ENCODE results near the gene PRKCH.

PRKCH gene

GRCh38 chr14:61394542-61394941 lies 73.2 kb downstream of the PRKCH start:
- no peak for TF ChIP-seq REST (IDR thresholded peaks at IDR 0.05; ENCODE audit: insufficient read depth in 1 of 2, low read depth in 2 of 2, low read length in 2 of 2)

DNA sequence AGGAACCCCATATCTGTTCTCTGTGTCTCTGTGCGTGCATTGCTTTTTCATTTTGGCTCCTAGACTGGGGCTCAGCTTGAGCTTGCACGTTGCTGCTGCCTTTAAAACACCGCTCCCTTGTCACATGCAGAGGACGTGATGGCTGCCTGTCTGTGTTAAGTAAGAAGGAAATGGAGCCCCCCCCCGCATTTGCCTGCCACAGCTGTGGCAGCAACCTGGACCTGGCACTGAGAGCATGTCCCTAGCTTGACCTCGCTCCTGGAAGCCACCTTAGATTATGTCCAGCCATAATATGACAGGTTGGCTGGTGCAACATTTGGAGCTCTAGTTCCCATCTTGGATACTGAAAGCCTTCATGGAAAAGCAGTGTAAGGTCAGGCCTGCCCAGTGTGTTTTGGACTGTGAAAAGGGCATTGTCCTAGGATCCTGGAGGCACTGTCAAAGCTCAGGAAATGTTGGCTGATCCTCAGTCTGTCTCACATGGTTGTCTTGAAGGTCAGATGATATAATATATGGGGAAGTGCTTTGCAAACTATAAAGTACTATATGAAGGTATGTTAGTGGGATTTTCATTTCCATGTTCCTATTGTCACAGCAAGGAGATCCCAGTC lies 73.8 kb downstream of the PRKCH start:
- TF ChIP-seq SIN3A (IDR thresholded peaks at IDR 0.05; ENCODE audit: borderline replicate concordance, insufficient read depth, low read length) (no peak), REST (IDR thresholded peaks at IDR 0.05; ENCODE audit: insufficient read depth in 1 of 2, low read depth in 2 of 2, low read length in 2 of 2) (no peak), FOXP2 (optimal IDR thresholded peaks at IDR 0.05; ENCODE audit: borderline replicate concordance, extremely low read depth, extremely low read length, insufficient read depth) (no peak), TAF1 (IDR thresholded peaks at IDR 0.05; ENCODE audit: borderline replicate concordance, insufficient read depth, low read length) (no peak), POLR2AphosphoS5 (IDR thresholded peaks at IDR 0.05; ENCODE audit: low read depth, low read length) (no peak)

DNA sequence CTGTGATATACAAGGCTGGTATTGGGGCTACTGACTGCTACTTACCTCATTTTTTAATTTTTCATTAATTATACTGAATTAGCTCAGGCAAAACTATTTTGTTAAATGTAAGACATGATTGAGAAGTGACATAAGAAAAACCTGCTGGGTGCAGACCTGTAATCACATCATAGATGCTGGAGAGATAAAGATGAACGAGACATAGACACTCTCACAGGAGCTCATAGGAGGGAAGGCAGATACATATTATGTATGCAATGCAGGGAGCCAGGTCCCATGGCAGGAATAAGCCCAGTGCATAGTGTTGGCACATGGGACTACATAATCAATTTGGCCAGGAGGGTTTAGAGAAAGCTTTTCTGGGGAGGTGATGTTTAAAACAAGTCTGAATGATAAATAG lies 74.9 kb downstream of the PRKCH start:
- TF ChIP-seq POLR2AphosphoS5 (IDR thresholded peaks at IDR 0.05; ENCODE audit: low read depth, low read length) (no peak), REST (IDR thresholded peaks at IDR 0.05; ENCODE audit: insufficient read depth in 1 of 2, low read depth in 2 of 2, low read length in 2 of 2) (no peak), TAF1 (IDR thresholded peaks at IDR 0.05; ENCODE audit: borderline replicate concordance, insufficient read depth, low read length) (no peak), FOXP2 (optimal IDR thresholded peaks at IDR 0.05; ENCODE audit: borderline replicate concordance, extremely low read depth, extremely low read length, insufficient read depth) (no peak), SIN3A (IDR thresholded peaks at IDR 0.05; ENCODE audit: borderline replicate concordance, insufficient read depth, low read length) (no peak)

GRCh38 chr14:61396694-61397093 lies 75.3 kb downstream of the PRKCH start:
- TF ChIP-seq REST (IDR thresholded peaks at IDR 0.05; ENCODE audit: insufficient read depth in 1 of 2, low read depth in 2 of 2, low read length in 2 of 2), result no peak

DNA sequence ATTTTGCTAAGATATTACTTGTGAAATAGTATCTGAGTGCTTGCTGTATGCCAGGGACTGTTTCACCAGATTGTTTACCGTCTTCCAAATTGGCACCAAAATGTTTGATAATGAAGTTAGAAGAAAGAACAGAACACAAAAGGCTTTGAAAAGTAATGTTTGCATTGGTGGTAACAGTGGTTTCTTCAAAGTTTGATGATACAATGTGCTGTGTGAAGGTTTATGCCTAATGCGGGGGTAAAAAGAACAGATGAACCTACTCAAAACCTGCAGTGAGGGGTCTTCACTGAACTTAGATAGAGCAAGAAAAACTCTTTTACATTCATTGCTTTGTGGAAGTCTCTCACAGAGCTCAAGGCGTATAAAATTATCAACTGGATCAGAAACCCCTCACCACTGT lies 76.2 kb downstream of the PRKCH start:
- TF ChIP-seq SIN3A (IDR thresholded peaks at IDR 0.05; ENCODE audit: borderline replicate concordance, insufficient read depth, low read length), result no peak
- no peak for TF ChIP-seq TAF1 (IDR thresholded peaks at IDR 0.05; ENCODE audit: borderline replicate concordance, insufficient read depth, low read length)
- no peak for TF ChIP-seq FOXP2 (optimal IDR thresholded peaks at IDR 0.05; ENCODE audit: borderline replicate concordance, extremely low read depth, extremely low read length, insufficient read depth)
- TF ChIP-seq POLR2AphosphoS5 (IDR thresholded peaks at IDR 0.05; ENCODE audit: low read depth, low read length), result no peak
- no peak for TF ChIP-seq REST (IDR thresholded peaks at IDR 0.05; ENCODE audit: insufficient read depth in 1 of 2, low read depth in 2 of 2, low read length in 2 of 2)
